GM19193 (cell line): ENCODE measurements around the gene PCNP.

Experiments used
- POLR2A ChIP-seq: IDR thresholded peaks from 4 replicates; pipeline ENCODE4 v1.6.1; 2011; ENCODE audit not compliant: insufficient read depth, insufficient read length; ENCODE audit errors: extremely low read depth

PCNP gene

GRCh38 chr3:101618726-101619125, 44.7 kb downstream of the PCNP start:
- no peak for TF ChIP-seq POLR2A

- TF ChIP-seq POLR2A = no peak
Observed at GRCh38 chr3:101619734-101620133, 45.8 kb downstream of the PCNP start.

- no peak for TF ChIP-seq POLR2A
Observed at GRCh38 chr3:101623656-101624055, 49.7 kb downstream of the PCNP start.

- TF ChIP-seq POLR2A = no peak
Observed at GRCh38 chr3:101624857-101625256, 50.9 kb downstream of the PCNP start.

GRCh38 chr3:101625879-101626278, 51.9 kb downstream of the PCNP start:
- no peak for TF ChIP-seq POLR2A

GRCh38 chr3:101629219-101629618, 55.2 kb downstream of the PCNP start:
- no peak for TF ChIP-seq POLR2A

GRCh38 chr3:101631098-101631796, 57.3 kb downstream of the PCNP start:
- TF ChIP-seq POLR2A = no peak

- no peak for TF ChIP-seq POLR2A
Observed at GRCh38 chr3:101632586-101632985, 58.6 kb downstream of the PCNP start.

- TF ChIP-seq POLR2A = no peak
Observed at GRCh38 chr3:101633186-101633585, 59.2 kb downstream of the PCNP start.

GRCh38 chr3:101634591-101635196, 60.7 kb downstream of the PCNP start:
- no peak for TF ChIP-seq POLR2A

GRCh38 chr3:101635345-101635744, 61.4 kb downstream of the PCNP start:
- no peak for TF ChIP-seq POLR2A

- TF ChIP-seq POLR2A = no peak
Observed at GRCh38 chr3:101635954-101636798, 62.2 kb downstream of the PCNP start.

- no peak for TF ChIP-seq POLR2A
Observed at GRCh38 chr3:101637451-101637850, 63.5 kb downstream of the PCNP start.

GRCh38 chr3:101638261-101638745, 64.3 kb downstream of the PCNP start:
- TF ChIP-seq POLR2A = no peak

GRCh38 chr3:101639280-101639963, 65.4 kb downstream of the PCNP start:
- no peak for TF ChIP-seq POLR2A

- no peak for TF ChIP-seq POLR2A
Observed at GRCh38 chr3:101640256-101640655, 66.3 kb downstream of the PCNP start.

GRCh38 chr3:101642441-101642840, 68.5 kb downstream of the PCNP start:
- no peak for TF ChIP-seq POLR2A
